DND-41 (cell line): ENCODE results near the gene S1PR4.
"Not testable (repeated sequence)": the region's sequence is repeated elsewhere in the genome, so short reads cannot be mapped to it uniquely, and the experiment has no call there.

ENCODE experiments used
- CTCF ChIP-seq: IDR thresholded peaks from 2 replicates; pipeline ENCODE4 v1.5.1; 2012; ENCODE audit warnings: borderline replicate concordance, low read length, moderate library complexity, mild to moderate bottlenecking; ENCODE audit not compliant: poor library complexity, severe bottlenecking; ENCODE audit errors: extremely low read depth
- EZH2 ChIP-seq: IDR thresholded peaks from 3 replicates; pipeline ENCODE4 v1.6.1; 2012; ENCODE audit warnings: borderline replicate concordance, low read depth, mild to moderate bottlenecking, moderate library complexity, low read length, inconsistent platforms; ENCODE audit not compliant: severe bottlenecking

- not testable (repeated sequence) for TF ChIP-seq CTCF, EZH2
Observed at GRCh38 chr19:3172673-3173000, 5.9 kb upstream of the S1PR4 start.
